OCI-LY1 (cell line): Measurements from ENCODE around the gene USP6NL.

ENCODE experiments used
- EZH2 ChIP-seq: fragments of 200-600 bp; sonication (generic), shearing (Covaris generic); IDR thresholded peaks from 2 replicates; pipeline ENCODE4 v1.8.0; 2017; ENCODE audit warnings: borderline replicate concordance, mixed run types, mild to moderate bottlenecking, antibody characterized with exemption, low read length, moderate library complexity, mixed read lengths
- TF ChIP-seq, protein P1 (sequence below): fragments of 200-600 bp; sonication (generic), shearing (Covaris generic); IDR thresholded peaks from 2 replicates; pipeline ENCODE4 v1.5.1; 2017; ENCODE audit warnings: mild to moderate bottlenecking, antibody characterized with exemption, low read length, moderate library complexity, mixed read lengths

DNA sequence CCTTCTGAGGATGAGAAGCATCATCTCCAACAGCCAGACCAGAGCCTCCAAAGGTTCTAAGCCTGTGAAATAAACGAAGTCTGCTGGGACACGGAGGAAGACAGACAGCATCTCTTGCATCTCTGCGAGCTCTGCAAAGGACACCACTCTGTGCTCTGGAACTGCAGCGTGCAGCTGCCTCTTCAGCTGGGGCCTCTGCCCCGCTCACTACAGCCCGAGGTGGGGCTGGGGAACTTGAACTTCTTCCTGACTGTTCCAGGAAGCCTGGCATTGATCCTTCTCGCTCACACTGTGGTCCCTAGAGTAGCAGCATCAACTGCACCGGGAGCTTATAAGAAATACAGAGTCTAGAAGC lies 163.3 kb downstream of the USP6NL start:
- TF ChIP-seq, protein P1, sequence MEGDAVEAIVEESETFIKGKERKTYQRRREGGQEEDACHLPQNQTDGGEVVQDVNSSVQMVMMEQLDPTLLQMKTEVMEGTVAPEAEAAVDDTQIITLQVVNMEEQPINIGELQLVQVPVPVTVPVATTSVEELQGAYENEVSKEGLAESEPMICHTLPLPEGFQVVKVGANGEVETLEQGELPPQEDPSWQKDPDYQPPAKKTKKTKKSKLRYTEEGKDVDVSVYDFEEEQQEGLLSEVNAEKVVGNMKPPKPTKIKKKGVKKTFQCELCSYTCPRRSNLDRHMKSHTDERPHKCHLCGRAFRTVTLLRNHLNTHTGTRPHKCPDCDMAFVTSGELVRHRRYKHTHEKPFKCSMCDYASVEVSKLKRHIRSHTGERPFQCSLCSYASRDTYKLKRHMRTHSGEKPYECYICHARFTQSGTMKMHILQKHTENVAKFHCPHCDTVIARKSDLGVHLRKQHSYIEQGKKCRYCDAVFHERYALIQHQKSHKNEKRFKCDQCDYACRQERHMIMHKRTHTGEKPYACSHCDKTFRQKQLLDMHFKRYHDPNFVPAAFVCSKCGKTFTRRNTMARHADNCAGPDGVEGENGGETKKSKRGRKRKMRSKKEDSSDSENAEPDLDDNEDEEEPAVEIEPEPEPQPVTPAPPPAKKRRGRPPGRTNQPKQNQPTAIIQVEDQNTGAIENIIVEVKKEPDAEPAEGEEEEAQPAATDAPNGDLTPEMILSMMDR = no peak
- no peak for TF ChIP-seq EZH2
